Peyer's patch (tissue), 4 donors: ENCODE measurements around the gene CBY3.
"Not testable (repeated sequence)": the region's sequence is repeated elsewhere in the genome, so short reads cannot be mapped to it uniquely, and the experiment has no call there.

Experiments
- POLR2A ChIP-seq, 2 donors: fragments of 450-650 bp; IDR thresholded peaks; one replicate each; pipeline ENCODE4 v1.5.1; 2017; ENCODE audit warnings: antibody characterized with exemption in 2 of 2, mild to moderate bottlenecking in 2 of 2, moderate library complexity in 2 of 2
- TF ChIP-seq, protein P1 (sequence below), 6 experiments: fragments of 450-650 bp in 4 of 6; fragments of 200-600 bp in 2 of 6; sonication (generic) in 1 of 6; IDR thresholded peaks; one replicate each; pipeline ENCODE4 v1.5.1; 2017 to 2019; ENCODE audit warnings: antibody characterized with exemption in 6 of 6, mild to moderate bottlenecking in 3 of 6, moderate library complexity in 1 of 6

DNA sequence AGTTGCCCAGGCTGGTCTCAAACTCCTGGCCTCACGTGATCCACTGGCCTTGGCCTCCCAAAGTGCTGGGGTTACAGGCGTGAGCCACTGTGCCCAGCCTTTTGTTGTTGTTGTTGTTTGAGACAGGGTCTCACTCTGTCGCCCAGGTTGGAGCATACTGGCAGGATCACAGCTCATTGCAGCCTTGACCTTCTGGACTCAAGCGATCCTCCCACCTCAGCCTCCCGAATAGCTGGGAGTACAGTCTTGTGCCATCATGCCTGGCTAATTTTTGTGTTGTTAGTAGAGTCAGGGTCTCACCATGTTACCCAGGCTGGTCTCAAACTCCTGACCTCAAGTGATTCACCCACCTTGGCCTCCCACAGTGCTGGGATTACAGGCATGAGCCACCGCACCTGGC lies 19.2 kb downstream of the CBY3 start:
- TF ChIP-seq, protein P1, sequence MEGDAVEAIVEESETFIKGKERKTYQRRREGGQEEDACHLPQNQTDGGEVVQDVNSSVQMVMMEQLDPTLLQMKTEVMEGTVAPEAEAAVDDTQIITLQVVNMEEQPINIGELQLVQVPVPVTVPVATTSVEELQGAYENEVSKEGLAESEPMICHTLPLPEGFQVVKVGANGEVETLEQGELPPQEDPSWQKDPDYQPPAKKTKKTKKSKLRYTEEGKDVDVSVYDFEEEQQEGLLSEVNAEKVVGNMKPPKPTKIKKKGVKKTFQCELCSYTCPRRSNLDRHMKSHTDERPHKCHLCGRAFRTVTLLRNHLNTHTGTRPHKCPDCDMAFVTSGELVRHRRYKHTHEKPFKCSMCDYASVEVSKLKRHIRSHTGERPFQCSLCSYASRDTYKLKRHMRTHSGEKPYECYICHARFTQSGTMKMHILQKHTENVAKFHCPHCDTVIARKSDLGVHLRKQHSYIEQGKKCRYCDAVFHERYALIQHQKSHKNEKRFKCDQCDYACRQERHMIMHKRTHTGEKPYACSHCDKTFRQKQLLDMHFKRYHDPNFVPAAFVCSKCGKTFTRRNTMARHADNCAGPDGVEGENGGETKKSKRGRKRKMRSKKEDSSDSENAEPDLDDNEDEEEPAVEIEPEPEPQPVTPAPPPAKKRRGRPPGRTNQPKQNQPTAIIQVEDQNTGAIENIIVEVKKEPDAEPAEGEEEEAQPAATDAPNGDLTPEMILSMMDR (IDR thresholded peaks at IDR 0.05) = not testable (repeated sequence)
- not testable (repeated sequence) for TF ChIP-seq POLR2A (IDR thresholded peaks at IDR 0.05)
